ENCODE measurements around the gene CDH15. TPM values are rescaled to one million over a fixed set of nuclear protein-coding genes. Genes with fewer than 3 reads are reported as not detected.

CDH15 gene
- total RNA-seq, 1 donor from 2014 or later: 0.18 TPM

- no peak for FAIRE-seq
These were observed 23.1 kb downstream of the CDH15 start for GRCh38 chr16:89194340-89195311.

GRCh38 chr16:89195521-89196171, 24.1 kb downstream of the CDH15 start:
- H3K4me1 Mint-ChIP-seq (ENCODE audit: low read depth, unreplicated experiment): no peaks in the 10 kb centered on the region
- no peak overlapping the region for H3K27ac Mint-ChIP-seq (ENCODE audit: unreplicated experiment)
- H2AFZ ChIP-seq (ENCODE audit: low read depth, low read length): no peak overlapping the region
- H3K27ac ChIP-seq (ENCODE audit: low read depth, low read length): no peak overlapping the region
- H3K4me3 Mint-ChIP-seq (ENCODE audit: unreplicated experiment): no peak overlapping the region
- no peak overlapping the region for H3K4me3 ChIP-seq (ENCODE audit: insufficient read depth, low read depth, low read length)
- FAIRE-seq (no peak), DNase-seq (ENCODE audit: low read depth) (no peak)
- no peaks in the 10 kb centered on the region for H3K9me3 Mint-ChIP-seq (ENCODE audit: unreplicated experiment)
- no peaks in the 10 kb centered on the region for H3K79me2 ChIP-seq (ENCODE audit: insufficient read depth, low read length)
- H3K27me3 Mint-ChIP-seq (ENCODE audit: low read depth, unreplicated experiment): peaks cover 20% of the 10 kb centered on the region
- peaks cover 5% of the 10 kb centered on the region for H4K20me1 ChIP-seq (ENCODE audit: insufficient read depth, low read length)
- H3K4me2 ChIP-seq (ENCODE audit: low read length): no peak overlapping the region
- H3K36me3 Mint-ChIP-seq (ENCODE audit: low read depth, unreplicated experiment): no peaks in the 10 kb centered on the region
- no peaks in the 10 kb centered on the region for H3K36me3 ChIP-seq (ENCODE audit: insufficient read depth, low read length)
- H3K9ac ChIP-seq (ENCODE audit: low read length): no peak overlapping the region
- H3K4me1 ChIP-seq (ENCODE audit: insufficient read depth, low read length): no peaks in the 10 kb centered on the region
- peaks cover 8% of the 10 kb centered on the region for H3K27me3 ChIP-seq (ENCODE audit: insufficient read depth, low read length)
- TF ChIP-seq CTCF (IDR thresholded peaks at IDR 0.05; ENCODE audit: insufficient read depth, low read depth, low read length) (no peak), EZH2 (IDR thresholded peaks at IDR 0.05; ENCODE audit: insufficient read depth, low read length) (no peak)
- H3K9me3 ChIP-seq (ENCODE audit: insufficient read depth, low read depth, low read length): no peaks in the 10 kb centered on the region

More at GRCh38 chr16:89194340-89195311, 23.1 kb downstream of the CDH15 start:
- no peak overlapping the region for H3K9ac ChIP-seq (ENCODE audit: low read length)
- H3K36me3 ChIP-seq (ENCODE audit: insufficient read depth, low read length): no peaks in the 10 kb centered on the region
- no peak for DNase-seq (ENCODE audit: low read depth)
- no peaks in the 10 kb centered on the region for H3K79me2 ChIP-seq (ENCODE audit: insufficient read depth, low read length)
- Mint-ChIP-seq H3K36me3 (ENCODE audit: low read depth, unreplicated experiment) (no peaks in the 10 kb centered on the region), H3K4me1 (ENCODE audit: low read depth, unreplicated experiment) (no peaks in the 10 kb centered on the region), H3K4me3 (ENCODE audit: unreplicated experiment) (no peak overlapping the region), H3K9me3 (ENCODE audit: unreplicated experiment) (no peaks in the 10 kb centered on the region), H3K27ac (ENCODE audit: unreplicated experiment) (no peak overlapping the region), H3K27me3 (ENCODE audit: low read depth, unreplicated experiment) (peaks cover 12% of the 10 kb centered on the region)
- no peak overlapping the region for H3K4me2 ChIP-seq (ENCODE audit: low read length)
- H3K4me3 ChIP-seq (ENCODE audit: insufficient read depth, low read depth, low read length): no peak overlapping the region
- peaks cover 2% of the 10 kb centered on the region for H3K27me3 ChIP-seq (ENCODE audit: insufficient read depth, low read length)
- peaks cover 5% of the 10 kb centered on the region for H4K20me1 ChIP-seq (ENCODE audit: insufficient read depth, low read length)
- no peak for TF ChIP-seq CTCF (IDR thresholded peaks at IDR 0.05; ENCODE audit: insufficient read depth, low read depth, low read length)
- H3K4me1 ChIP-seq (ENCODE audit: insufficient read depth, low read length): no peaks in the 10 kb centered on the region
- H2AFZ ChIP-seq (ENCODE audit: low read depth, low read length): no peak overlapping the region
- no peak overlapping the region for H3K27ac ChIP-seq (ENCODE audit: low read depth, low read length)
- no peaks in the 10 kb centered on the region for H3K9me3 ChIP-seq (ENCODE audit: insufficient read depth, low read depth, low read length)

Measured in astrocyte (in vitro differentiated cells and primary cell).